Measurements from ENCODE around the gene CNKSR2.

CNKSR2 gene

DNA sequence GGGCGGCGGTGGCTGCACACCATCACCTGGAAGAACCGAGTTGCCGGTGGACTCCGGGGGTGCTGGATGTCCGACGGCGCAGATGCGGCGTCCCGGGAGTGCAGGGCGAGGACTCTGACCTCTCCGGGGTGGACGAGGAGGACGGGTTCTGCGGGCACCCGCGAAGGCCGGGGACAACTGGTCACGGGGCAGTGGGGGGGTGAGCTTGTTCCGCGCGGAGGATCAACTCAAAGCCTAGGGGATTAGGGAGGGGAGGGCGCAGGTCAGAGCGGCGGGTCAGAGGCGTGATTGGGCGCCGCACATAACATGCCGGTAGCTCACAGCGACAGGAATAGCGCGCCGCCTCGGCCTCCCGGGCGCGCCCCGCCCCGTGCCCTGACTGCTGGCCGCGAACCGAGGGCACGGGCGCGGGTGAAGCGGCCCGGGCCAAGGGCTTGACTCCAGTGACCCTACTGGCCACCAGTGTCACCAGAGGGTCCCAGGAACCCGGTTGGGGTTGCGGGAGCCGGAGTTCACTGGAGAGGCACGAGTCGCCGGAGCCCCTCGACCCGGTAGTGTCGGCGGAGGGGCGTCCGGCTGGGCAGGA lies 284.0 kb downstream of the CNKSR2 start, which contains the start of gene KLHL34:
KLHL34 (minus strand) TSS at position 179 of the 586 bp plus-strand sequence. CDS start 542 bp downstream, outside the sequence.
- H3K4me3 ChIP-seq (ENCODE audit: low read length): no peak within 1 kb of the TSS
- no peak for TF ChIP-seq ZNF274 (IDR thresholded peaks at IDR 0.05; ENCODE audit: low read depth, low read length)

DNA sequence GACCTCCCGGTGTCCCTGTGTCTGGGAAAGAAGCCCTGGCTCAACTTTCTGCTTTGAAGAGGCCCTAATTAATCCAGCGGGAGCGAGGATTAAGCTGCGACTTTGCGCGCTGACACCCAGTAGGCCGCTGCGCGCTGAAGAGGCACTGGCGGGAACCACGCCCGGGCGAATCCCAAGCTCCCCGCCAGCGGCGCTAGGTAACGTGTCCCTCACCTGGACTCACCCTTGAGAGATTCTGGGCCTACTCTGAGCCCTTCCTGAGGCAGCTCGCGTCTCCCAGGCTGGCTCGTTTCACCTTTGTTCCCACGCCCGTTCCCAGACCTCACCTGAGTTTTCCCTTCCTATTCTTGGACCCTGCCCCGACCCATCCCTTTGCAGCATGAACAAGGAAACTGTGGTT lies 284.5 kb downstream of the CNKSR2 start:
- TF ChIP-seq ZNF274 (IDR thresholded peaks at IDR 0.05; ENCODE audit: low read depth, low read length): no peak
- no peak overlapping the region for H3K4me3 ChIP-seq (ENCODE audit: low read length)

DNA sequence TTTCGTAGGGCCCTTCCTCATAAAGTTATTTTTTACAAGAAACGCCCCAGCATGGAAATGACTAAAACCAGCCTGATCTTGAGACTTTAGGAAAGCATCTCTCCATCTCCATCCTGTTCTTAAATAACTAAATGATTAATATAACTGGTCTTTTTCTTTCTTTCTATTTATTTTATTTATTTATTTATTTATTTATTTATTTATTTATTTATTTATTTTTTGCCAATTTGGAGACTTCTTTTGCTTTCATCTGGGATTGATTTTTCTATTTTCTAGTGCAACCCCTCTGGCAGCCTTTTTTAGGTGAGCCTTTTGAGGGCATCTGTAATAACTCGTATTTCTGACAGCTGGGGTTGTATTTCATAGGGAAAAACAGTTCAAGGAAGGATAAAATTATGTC lies 285.1 kb downstream of the CNKSR2 start:
- no peak for TF ChIP-seq ZNF274 (IDR thresholded peaks at IDR 0.05; ENCODE audit: low read depth, low read length)
- no peak overlapping the region for H3K4me3 ChIP-seq (ENCODE audit: low read length)

DNA sequence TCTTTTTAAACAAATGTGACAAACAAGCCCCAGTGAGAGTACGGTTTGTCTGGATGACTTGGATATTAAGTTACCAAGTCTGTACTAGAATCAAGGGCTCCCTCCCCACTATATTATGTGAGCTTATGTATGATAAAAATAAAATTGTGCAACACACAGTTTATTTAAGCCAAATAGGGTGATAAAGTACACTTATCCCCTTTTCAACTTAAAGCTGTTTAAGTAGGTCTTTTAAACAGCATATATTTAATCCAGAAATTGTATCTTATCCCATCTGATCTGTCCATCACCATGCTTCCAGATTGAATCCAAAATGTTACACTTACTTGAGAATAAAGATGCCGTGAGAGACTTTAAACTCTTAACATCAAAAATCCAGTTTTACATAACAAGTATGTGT lies 285.9 kb downstream of the CNKSR2 start:
- TF ChIP-seq ZNF274 (IDR thresholded peaks at IDR 0.05; ENCODE audit: low read depth, low read length): no peak
- H3K4me3 ChIP-seq (ENCODE audit: low read length): no peak overlapping the region

- no peak overlapping the region for H3K4me3 ChIP-seq (ENCODE audit: low read length)
- TF ChIP-seq ZNF274 (IDR thresholded peaks at IDR 0.05; ENCODE audit: low read depth, low read length): no peak
These were observed 287.1 kb downstream of the CNKSR2 start for GRCh38 chrX:21661316-21661715.

- TF ChIP-seq ZNF274 (IDR thresholded peaks at IDR 0.05; ENCODE audit: low read depth, low read length): no peak
- H3K4me3 ChIP-seq (ENCODE audit: low read length): no peak overlapping the region
These were observed 288.5 kb downstream of the CNKSR2 start for GRCh38 chrX:21662761-21663160.

DNA sequence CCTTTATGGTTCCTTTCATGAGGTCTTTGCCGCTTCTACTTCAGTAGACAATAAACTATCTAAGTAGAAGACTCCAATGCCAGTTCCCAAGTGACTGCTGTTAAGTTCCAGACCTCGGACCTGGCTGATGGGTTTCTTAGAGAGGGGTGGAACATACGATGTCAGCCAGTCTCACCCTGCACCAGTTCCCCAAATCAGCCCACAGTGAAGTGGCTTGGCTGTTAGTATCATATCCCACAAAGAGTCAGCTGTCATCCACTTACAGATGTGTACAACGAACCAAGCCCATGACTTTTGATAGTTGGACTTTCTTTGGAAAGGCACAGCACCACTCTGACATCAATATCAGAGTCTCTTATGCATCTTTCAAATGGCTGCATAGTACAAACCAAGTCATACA lies 292.0 kb downstream of the CNKSR2 start:
- TF ChIP-seq ZNF274 (IDR thresholded peaks at IDR 0.05; ENCODE audit: low read depth, low read length): no peak

GRCh38 chrX:21666679-21667078 lies 292.5 kb downstream of the CNKSR2 start:
- no peak overlapping the region for H3K4me3 ChIP-seq (ENCODE audit: low read length)
- TF ChIP-seq ZNF274 (IDR thresholded peaks at IDR 0.05; ENCODE audit: low read depth, low read length): no peak

More for the DNA sequence above, 292.0 kb downstream of the CNKSR2 start:
- H3K4me3 ChIP-seq (ENCODE audit: low read length): no peak overlapping the region

DNA sequence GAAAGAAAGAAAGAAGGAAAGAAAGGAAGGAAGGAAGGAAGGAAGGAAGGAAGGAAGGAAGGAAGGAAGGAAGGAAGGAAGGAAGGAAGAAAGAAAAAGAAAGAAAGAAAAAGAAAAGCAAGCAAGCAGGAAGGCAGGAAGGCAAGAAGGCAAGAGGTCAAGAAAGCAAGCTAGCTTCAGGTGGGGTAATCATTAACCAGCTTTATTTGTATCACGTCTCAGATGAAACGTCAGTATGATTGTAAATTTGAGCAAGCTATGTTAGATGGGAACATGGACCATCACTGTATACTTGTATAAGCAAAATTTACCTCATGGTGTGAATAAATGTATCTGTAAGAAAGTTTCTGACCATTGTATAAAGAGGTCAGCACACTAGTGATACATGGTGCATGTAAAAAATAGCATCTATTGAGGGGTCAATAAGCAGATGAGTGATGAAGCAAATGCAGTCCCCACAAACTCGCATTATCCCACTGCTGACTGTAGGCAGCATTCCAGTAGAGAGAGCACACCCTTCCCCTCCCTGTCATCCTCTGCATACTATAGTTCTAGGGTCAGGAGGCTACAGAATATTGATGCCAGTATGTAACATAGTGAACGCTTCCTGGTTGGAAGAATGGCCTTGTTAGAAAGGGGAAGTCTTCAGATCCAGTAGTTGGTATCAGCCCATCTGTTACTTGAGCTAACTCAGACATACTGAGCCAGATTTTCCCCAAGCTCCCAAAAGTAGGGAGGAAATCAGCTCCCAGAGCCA lies 300.4 kb downstream of the CNKSR2 start:
- no peak overlapping the region for H3K4me3 ChIP-seq (ENCODE audit: low read length)
- TF ChIP-seq ZNF274 (IDR thresholded peaks at IDR 0.05; ENCODE audit: low read depth, low read length): no peak

DNA sequence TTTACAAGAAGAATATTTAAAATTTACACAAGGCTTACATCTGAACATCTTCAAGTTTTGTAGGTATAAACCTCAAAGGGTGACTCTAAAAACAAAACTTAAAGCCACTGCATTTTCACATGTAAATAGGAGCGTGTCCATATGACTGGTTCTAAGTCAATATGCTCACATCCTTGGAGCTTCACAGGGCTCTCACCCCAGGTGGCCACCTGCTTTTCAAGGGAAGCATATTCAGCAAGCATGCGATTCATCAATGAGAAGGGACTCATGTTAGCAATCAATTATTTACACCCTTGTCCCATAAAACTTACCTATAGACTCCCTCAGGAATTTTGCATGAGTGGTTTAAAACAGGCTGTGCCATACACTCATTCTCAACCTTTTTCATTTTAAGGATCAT lies 301.7 kb downstream of the CNKSR2 start:
- no peak overlapping the region for H3K4me3 ChIP-seq (ENCODE audit: low read length)
- no peak for TF ChIP-seq ZNF274 (IDR thresholded peaks at IDR 0.05; ENCODE audit: low read depth, low read length)

GRCh38 chrX:21678048-21678612 lies 303.9 kb downstream of the CNKSR2 start:
- TF ChIP-seq ZNF274 (IDR thresholded peaks at IDR 0.05; ENCODE audit: low read depth, low read length): no peak
- H3K4me3 ChIP-seq (ENCODE audit: low read length): no peak overlapping the region

DNA sequence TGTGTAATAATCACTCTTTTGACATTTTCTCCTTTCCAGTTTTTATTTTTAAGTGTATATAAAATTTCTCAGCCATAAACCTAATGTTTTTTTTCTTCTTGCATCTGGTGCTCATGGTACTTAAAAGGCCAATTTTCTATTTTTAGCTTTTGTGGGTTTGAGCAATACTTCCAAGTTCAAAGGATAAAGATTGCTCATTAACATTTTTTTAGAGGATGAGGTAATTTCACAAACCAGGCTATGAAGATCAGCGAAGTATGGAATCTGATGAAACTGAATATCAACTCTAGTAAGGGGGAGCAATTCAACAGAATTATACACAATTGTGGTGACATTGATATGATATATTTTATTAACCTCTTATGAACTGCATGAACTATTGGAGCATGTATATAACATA lies 309.7 kb downstream of the CNKSR2 start:
- no peak for TF ChIP-seq ZNF274 (IDR thresholded peaks at IDR 0.05; ENCODE audit: low read depth, low read length)
- no peak overlapping the region for H3K4me3 ChIP-seq (ENCODE audit: low read length)

DNA sequence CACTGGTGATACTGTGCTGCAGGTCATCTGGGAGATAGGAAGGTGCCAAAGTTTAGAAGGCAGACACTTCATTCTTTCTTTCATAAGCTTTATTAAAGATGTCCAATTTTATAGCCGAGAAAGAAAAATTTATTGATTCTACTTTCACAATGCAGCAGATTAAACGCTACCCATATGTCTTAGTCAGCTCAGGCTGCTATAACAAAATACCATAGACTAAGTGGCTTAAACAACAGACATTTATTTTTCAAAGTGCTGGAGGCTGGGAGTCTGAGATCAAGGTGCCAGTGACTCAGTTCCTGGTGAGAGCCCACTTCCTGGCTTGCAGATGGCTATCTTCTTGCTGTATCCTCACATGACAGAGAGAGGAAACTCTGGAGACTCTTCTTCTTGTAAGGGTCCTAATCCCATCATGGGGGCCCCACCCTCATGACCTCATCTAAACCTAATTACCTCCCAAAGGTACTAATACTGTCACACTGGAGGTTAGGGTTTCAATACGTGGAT lies 317.3 kb downstream of the CNKSR2 start:
- H3K4me3 ChIP-seq (ENCODE audit: low read length): no peak overlapping the region
- no peak for TF ChIP-seq ZNF274 (IDR thresholded peaks at IDR 0.05; ENCODE audit: low read depth, low read length)

DNA sequence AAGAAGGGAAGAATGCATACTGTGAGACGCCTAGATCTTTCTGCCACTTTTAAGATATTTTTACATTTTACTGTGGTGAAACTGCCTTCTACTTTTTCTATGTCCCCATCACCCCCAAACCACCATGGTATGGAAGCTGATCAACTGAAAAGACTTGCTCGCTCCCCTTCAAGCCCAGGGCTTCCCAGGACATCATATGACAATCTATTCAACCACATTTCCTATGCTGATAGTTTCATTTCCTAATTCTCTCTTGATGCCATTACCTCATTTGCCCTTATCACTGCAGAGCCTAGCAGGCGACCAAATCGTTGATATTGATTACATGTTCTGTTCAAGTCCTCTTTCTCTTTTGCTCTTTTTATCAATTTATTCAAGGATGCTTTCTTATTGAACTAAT lies 324.1 kb downstream of the CNKSR2 start:
- H3K4me3 ChIP-seq (ENCODE audit: low read length): no peak overlapping the region
- no peak for TF ChIP-seq ZNF274 (IDR thresholded peaks at IDR 0.05; ENCODE audit: low read depth, low read length)

DNA sequence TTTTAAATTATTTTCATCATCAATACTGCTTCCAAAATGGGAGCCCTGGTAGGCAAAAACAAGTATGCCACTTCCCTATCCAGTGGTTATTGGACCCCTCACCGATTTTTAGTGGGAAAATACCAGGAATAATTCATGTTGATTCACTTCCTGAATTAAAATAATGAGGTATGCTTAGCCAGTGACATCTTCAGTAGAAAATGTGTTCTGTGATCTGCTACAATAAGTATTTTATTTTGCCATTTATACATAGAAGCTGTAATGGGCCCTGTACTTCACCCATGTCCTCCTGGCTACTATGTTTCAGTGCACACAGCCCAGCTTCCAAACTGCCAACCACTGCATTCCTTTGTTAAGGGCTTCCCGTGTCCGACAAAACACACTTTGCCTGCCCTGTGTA lies 324.9 kb downstream of the CNKSR2 start:
- no peak for TF ChIP-seq ZNF274 (IDR thresholded peaks at IDR 0.05; ENCODE audit: low read depth, low read length)
- no peak overlapping the region for H3K4me3 ChIP-seq (ENCODE audit: low read length)

Data from GM08714 (cell line).